Measurements from ENCODE around the gene GPATCH2.

DNA sequence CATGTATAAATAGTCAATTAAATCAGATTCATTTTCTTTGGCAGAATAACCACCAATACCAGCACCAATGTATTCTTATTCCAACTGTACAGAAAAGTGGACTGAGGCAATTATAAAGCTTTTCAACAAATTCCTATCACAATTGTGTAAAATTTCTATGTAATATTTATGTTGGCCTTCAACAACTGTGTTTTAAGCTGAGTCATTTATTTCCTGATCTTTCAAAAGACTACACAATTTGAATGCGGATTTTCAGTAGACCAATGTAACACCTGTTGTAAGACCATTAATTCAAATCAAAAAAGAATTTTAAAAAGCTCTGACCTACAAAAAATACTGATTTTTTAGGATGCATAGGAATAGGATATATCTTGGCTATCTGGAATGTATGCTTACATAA lies 25.5 kb downstream of the GPATCH2 start:
- TF ChIP-seq, protein P1, sequence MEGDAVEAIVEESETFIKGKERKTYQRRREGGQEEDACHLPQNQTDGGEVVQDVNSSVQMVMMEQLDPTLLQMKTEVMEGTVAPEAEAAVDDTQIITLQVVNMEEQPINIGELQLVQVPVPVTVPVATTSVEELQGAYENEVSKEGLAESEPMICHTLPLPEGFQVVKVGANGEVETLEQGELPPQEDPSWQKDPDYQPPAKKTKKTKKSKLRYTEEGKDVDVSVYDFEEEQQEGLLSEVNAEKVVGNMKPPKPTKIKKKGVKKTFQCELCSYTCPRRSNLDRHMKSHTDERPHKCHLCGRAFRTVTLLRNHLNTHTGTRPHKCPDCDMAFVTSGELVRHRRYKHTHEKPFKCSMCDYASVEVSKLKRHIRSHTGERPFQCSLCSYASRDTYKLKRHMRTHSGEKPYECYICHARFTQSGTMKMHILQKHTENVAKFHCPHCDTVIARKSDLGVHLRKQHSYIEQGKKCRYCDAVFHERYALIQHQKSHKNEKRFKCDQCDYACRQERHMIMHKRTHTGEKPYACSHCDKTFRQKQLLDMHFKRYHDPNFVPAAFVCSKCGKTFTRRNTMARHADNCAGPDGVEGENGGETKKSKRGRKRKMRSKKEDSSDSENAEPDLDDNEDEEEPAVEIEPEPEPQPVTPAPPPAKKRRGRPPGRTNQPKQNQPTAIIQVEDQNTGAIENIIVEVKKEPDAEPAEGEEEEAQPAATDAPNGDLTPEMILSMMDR (IDR thresholded peaks at IDR 0.05; ENCODE audit: insufficient read depth, low read length): no peak
- TF ChIP-seq POLR2AphosphoS5 (IDR thresholded peaks at IDR 0.05; ENCODE audit: low read depth) (no peak), SPI1 (IDR thresholded peaks at IDR 0.05; ENCODE audit: borderline replicate concordance, low read depth) (no peak)
